Stimulated activated CD8-positive, alpha-beta memory T cell treated with anti-CD3 and anti-CD28 coated beads, Interleukin-7, amount 100 ng/mL, for 24 hours (primary cell): ENCODE results near the gene ZBTB21.
A peak's percentile ranks its signal among the peaks of the same experiment; 100 is the strongest.

Source experiments
- DNase-seq: peaks from one replicate; pipeline ENCODE4 v3.0.0-alpha.2; 2020; ENCODE audit warnings: low read depth

ZBTB21 gene

GRCh38 chr21:42009831-42010506 lies at the start of gene ZBTB21:
ZBTB21 (minus strand) TSS chr21:42010360; CDS start chr21:41994095, 16,265 bp downstream.
- DNase-seq = peak; percentile 97

- DNase-seq = no peak
Observed at GRCh38 chr21:42059721-42060120, 49.6 kb upstream of the ZBTB21 start.

GRCh38 chr21:42059141-42059540 lies 49.0 kb upstream of the ZBTB21 start:
- DNase-seq = no peak

- DNase-seq = no peak
Observed at GRCh38 chr21:42058631-42059111, 48.5 kb upstream of the ZBTB21 start.

- DNase-seq = no peak
Observed at GRCh38 chr21:42057851-42058437, 47.8 kb upstream of the ZBTB21 start.

- no peak for DNase-seq
Observed at GRCh38 chr21:42056996-42057689, 47.0 kb upstream of the ZBTB21 start.

- DNase-seq = no peak
Observed at GRCh38 chr21:42056468-42056867, 46.3 kb upstream of the ZBTB21 start.

- DNase-seq = no peak
Observed at GRCh38 chr21:42055425-42055824, 45.3 kb upstream of the ZBTB21 start.

GRCh38 chr21:42051788-42052187 lies 41.6 kb upstream of the ZBTB21 start:
- DNase-seq = no peak

GRCh38 chr21:42049578-42050430 lies 39.6 kb upstream of the ZBTB21 start:
- no peak for DNase-seq

- DNase-seq = no peak
Observed at GRCh38 chr21:42048870-42049577, 38.9 kb upstream of the ZBTB21 start.

GRCh38 chr21:42047821-42048613 lies 37.9 kb upstream of the ZBTB21 start:
- no peak for DNase-seq

- DNase-seq = no peak
Observed at GRCh38 chr21:42044871-42045495, 34.8 kb upstream of the ZBTB21 start.

GRCh38 chr21:42043961-42044360 lies 33.8 kb upstream of the ZBTB21 start:
- DNase-seq = no peak

- DNase-seq = no peak
Observed at GRCh38 chr21:42043201-42043895, 33.2 kb upstream of the ZBTB21 start.

- DNase-seq = no peak
Observed at GRCh38 chr21:42042651-42043050, 32.5 kb upstream of the ZBTB21 start.

- DNase-seq = no peak
Observed at GRCh38 chr21:42041711-42042110, 31.6 kb upstream of the ZBTB21 start.

GRCh38 chr21:42041246-42041645 lies 31.1 kb upstream of the ZBTB21 start:
- DNase-seq = no peak

GRCh38 chr21:42040411-42041180 lies 30.4 kb upstream of the ZBTB21 start:
- DNase-seq = no peak
